Endothelial cell (in vitro differentiated cells): ENCODE data around the gene UBA1. TPM values are rescaled to one million over a fixed set of nuclear protein-coding genes. Genes with fewer than 3 reads are reported as not detected.
A peak's percentile ranks its signal among the peaks of the same experiment; 100 is the strongest.

Experiments used
- DNase-seq: peaks from one replicate; pipeline ENCODE4 v3.0.0; 2021; ENCODE audit warnings: low spot score
- H3K27ac Mint-ChIP-seq: one replicate; pipeline ENCODE4 v1.8.0; 2021; ENCODE audit warnings: mixed read lengths, inconsistent platforms; ENCODE audit not compliant: unreplicated experiment
- H3K27me3 Mint-ChIP-seq: one replicate; pipeline ENCODE4 v1.8.0; 2021; ENCODE audit warnings: mild to moderate bottlenecking, moderate library complexity, mixed read lengths, inconsistent platforms; ENCODE audit not compliant: unreplicated experiment
- H3K36me3 Mint-ChIP-seq: one replicate; pipeline ENCODE4 v1.8.0; 2021; ENCODE audit warnings: mild to moderate bottlenecking, low read depth, mixed read lengths, inconsistent platforms; ENCODE audit not compliant: unreplicated experiment
- H3K4me1 Mint-ChIP-seq: one replicate; pipeline ENCODE4 v1.8.0; 2021; ENCODE audit warnings: mild to moderate bottlenecking, mixed read lengths, inconsistent platforms; ENCODE audit not compliant: unreplicated experiment
- H3K4me3 Mint-ChIP-seq: one replicate; pipeline ENCODE4 v1.8.0; 2021; ENCODE audit warnings: mild to moderate bottlenecking, mixed read lengths, inconsistent platforms; ENCODE audit not compliant: unreplicated experiment
- H3K9me3 Mint-ChIP-seq: one replicate; pipeline ENCODE4 v1.8.0; 2021; ENCODE audit warnings: mixed read lengths, inconsistent platforms; ENCODE audit not compliant: unreplicated experiment
- total RNA-seq: library from RNA; stranded (reverse); fragmentation: NEBNext Ultra II Directional; extraction: Animal tissue kit (Norgen Biotek cat#: 25700); gene quantifications from one replicate; pipeline ENCODE4 v1.2.1, GENCODE V29; 2021; ENCODE audit not compliant: unreplicated experiment
- TF ChIP-seq, protein P1 (sequence below): fragments of 200-600 bp; sonication (generic); IDR thresholded peaks from one replicate; pipeline ENCODE4 v1.5.0; 2021; ENCODE audit warnings: antibody characterized with exemption; ENCODE audit not compliant: unreplicated experiment

The UBA1 gene
- total RNA-seq, 1 donor from 2014 or later: 246 TPM

DNA sequence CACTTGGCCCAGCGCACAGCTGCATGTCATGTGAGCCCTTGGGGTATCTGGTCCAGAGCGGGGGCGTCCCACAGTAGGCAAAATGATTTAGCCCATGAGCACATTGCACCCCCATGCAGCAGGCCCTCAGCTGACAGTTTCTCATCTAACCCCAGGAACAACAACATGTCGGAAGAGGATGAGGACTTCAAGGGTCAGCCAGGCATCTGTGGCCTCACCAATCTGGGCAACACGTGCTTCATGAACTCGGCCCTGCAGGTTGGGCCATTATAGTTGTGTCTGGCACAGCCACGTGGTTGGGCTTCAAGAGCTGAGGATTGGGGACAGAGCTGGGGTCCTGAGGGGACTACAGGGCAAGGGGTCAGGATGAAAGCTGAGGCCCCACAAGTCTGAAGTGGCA, 47.0 kb downstream of the UBA1 start:
- TF ChIP-seq, protein P1, sequence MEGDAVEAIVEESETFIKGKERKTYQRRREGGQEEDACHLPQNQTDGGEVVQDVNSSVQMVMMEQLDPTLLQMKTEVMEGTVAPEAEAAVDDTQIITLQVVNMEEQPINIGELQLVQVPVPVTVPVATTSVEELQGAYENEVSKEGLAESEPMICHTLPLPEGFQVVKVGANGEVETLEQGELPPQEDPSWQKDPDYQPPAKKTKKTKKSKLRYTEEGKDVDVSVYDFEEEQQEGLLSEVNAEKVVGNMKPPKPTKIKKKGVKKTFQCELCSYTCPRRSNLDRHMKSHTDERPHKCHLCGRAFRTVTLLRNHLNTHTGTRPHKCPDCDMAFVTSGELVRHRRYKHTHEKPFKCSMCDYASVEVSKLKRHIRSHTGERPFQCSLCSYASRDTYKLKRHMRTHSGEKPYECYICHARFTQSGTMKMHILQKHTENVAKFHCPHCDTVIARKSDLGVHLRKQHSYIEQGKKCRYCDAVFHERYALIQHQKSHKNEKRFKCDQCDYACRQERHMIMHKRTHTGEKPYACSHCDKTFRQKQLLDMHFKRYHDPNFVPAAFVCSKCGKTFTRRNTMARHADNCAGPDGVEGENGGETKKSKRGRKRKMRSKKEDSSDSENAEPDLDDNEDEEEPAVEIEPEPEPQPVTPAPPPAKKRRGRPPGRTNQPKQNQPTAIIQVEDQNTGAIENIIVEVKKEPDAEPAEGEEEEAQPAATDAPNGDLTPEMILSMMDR: no peak
- Mint-ChIP-seq H3K4me3 (no peak overlapping the region), H3K36me3 (peaks cover 15% of the 10 kb centered on the region)

DNA sequence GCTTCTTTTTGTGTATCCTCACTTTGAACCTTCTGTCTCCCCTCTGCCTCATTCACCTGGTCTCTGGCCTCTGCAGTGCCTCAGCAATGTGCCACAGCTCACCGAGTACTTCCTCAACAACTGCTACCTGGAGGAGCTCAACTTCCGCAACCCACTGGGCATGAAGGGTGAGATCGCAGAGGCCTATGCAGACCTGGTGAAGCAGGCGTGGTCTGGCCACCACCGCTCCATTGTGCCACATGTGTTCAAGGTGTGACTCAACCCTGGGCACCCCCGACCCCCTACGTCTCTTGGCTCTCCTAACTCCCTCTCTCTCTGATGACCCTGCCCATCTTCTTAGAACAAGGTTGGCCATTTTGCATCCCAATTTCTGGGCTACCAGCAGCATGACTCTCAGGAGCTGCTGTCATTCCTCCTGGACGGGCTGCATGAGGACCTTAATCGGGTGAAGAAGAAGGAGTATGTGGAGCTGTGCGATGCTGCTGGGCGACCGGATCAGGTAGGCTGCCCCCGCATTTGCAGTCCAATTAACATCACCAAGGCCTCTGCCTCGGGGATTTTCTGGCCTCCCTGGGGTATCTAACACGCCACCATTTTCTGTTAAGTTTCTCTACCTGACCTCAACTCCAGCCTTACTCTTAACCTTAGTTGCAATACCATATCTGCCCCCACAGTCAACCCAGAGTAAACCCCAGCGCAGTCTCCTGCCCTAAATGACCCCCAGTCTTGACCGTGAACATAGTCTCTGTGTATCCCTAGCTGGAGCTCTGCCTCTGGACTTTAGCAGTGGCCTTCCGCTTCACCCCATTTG, 47.8 kb downstream of the UBA1 start:
- H3K36me3 Mint-ChIP-seq: peaks cover 22% of the 10 kb centered on the region
- H3K9me3 Mint-ChIP-seq: no peaks in the 10 kb centered on the region
- peak overlapping the region; percentile 13 for H3K27ac Mint-ChIP-seq
- H3K27me3 Mint-ChIP-seq: no peaks in the 10 kb centered on the region
- no peak overlapping the region for H3K4me3 Mint-ChIP-seq
- no peak for DNase-seq
- TF ChIP-seq, protein P1: no peak
- H3K4me1 Mint-ChIP-seq: no peaks in the 10 kb centered on the region

More for the DNA sequence above, 47.0 kb downstream of the UBA1 start:
- Mint-ChIP-seq H3K9me3 (no peaks in the 10 kb centered on the region), H3K27ac (no peak overlapping the region), H3K27me3 (peaks cover 2% of the 10 kb centered on the region), H3K4me1 (peaks cover under 1% of the 10 kb centered on the region)
- DNase-seq: no peak

DNA sequence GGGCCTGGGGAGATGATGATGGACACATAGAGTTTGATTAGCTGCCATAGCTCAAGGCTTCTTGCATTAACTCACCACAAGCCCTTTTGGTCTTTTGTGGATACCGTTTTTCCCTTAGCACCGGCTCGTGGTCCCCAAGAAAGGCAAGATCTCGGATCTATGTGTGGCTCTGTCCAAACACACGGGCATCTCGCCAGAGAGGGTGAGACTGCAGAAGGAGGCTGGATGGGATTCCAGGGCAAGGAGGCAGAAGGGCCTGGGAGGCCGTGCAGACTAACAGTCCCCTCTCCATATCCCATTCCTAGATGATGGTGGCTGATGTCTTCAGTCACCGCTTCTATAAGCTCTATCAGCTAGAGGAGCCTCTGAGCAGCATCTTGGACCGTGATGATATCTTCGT, 48.7 kb downstream of the UBA1 start:
- no peaks in the 10 kb centered on the region for H3K4me1 Mint-ChIP-seq
- no peak overlapping the region for H3K4me3 Mint-ChIP-seq
- TF ChIP-seq, protein P1: no peak
- no peak for DNase-seq
- H3K36me3 Mint-ChIP-seq: peaks cover 24% of the 10 kb centered on the region
- H3K27me3 Mint-ChIP-seq: no peaks in the 10 kb centered on the region
- no peaks in the 10 kb centered on the region for H3K9me3 Mint-ChIP-seq
- no peak overlapping the region for H3K27ac Mint-ChIP-seq

DNA sequence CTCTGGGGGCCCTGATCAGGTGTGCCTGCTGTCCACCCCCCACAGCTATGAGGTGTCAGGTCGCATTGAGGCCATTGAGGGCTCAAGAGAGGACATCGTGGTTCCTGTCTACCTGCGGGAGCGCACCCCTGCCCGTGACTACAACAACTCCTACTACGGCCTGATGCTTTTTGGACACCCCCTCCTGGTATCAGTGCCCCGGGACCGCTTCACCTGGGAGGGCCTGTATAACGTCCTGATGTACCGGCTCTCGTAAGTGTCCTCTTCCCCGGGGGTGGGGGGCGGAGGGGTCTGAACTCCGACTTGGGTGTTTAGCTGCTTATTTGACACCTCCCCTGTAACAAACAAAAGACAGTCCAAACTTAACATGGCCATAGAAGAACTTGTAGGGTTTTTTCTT, 49.7 kb downstream of the UBA1 start:
- Mint-ChIP-seq H3K27ac (no peak overlapping the region), H3K27me3 (no peaks in the 10 kb centered on the region), H3K9me3 (no peaks in the 10 kb centered on the region), H3K4me1 (no peaks in the 10 kb centered on the region), H3K36me3 (peaks cover 29% of the 10 kb centered on the region), H3K4me3 (no peak overlapping the region)
- TF ChIP-seq, protein P1: no peak
- DNase-seq: no peak

DNA sequence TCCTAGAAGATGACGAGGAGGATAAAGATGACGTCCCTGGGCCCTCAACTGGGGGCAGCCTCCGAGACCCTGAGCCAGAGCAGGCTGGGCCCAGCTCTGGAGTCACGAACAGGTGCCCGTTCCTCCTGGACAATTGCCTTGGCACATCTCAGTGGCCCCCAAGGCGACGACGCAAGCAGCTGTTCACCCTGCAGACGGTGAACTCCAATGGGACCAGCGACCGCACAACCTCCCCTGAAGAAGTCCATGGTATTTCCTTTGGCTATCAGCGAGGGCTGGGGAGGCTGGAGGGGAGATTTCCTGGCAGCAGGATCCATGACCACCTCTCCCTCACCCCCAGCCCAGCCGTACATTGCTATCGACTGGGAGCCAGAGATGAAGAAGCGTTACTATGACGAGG, 51.0 kb downstream of the UBA1 start:
- Mint-ChIP-seq H3K4me3 (no peak overlapping the region), H3K27ac (no peak overlapping the region), H3K9me3 (no peaks in the 10 kb centered on the region), H3K27me3 (no peaks in the 10 kb centered on the region), H3K36me3 (peaks cover 29% of the 10 kb centered on the region), H3K4me1 (no peaks in the 10 kb centered on the region)
- no peak for DNase-seq
- TF ChIP-seq, protein P1: no peak
